HEK293 (cell line): Measurements from ENCODE around the gene FSTL3.

Experiments used
- ATF2 ChIP-seq: fragments of 450-650 bp; formaldehyde crosslinking; IDR thresholded peaks from 2 replicates; pipeline ENCODE4 v1.5.1; 2016; ENCODE audit warnings: missing biosample characterization, missing genetic modification characterization, low read depth
- ELK4 ChIP-seq: IDR thresholded peaks from 2 replicates; pipeline ENCODE4 v1.6.1; 2011; ENCODE audit warnings: mild to moderate bottlenecking, low read depth, low read length, borderline replicate concordance
- PATZ1 ChIP-seq: fragments of 450-650 bp; formaldehyde crosslinking; IDR thresholded peaks from 2 replicates; pipeline ENCODE4 v1.5.1; 2016; ENCODE audit warnings: missing biosample characterization, missing genetic modification characterization
- ZBTB44 ChIP-seq: fragments of 450-650 bp; IDR thresholded peaks from 2 replicates; pipeline ENCODE4 v1.5.1; 2018; ENCODE audit warnings: missing biosample characterization, mild to moderate bottlenecking, missing genetic modification characterization
- ZBTB7A ChIP-seq: fragments of 450-650 bp; formaldehyde crosslinking; IDR thresholded peaks from 2 replicates; pipeline ENCODE4 v1.5.1; 2016; ENCODE audit warnings: low read depth, missing biosample characterization, missing genetic modification characterization
- ZFP37 ChIP-seq: fragments of 450-650 bp; formaldehyde crosslinking; IDR thresholded peaks from 2 replicates; pipeline ENCODE4 v1.5.1; 2016; ENCODE audit warnings: missing biosample characterization, missing genetic modification characterization
- ZNF223 ChIP-seq: fragments of 450-650 bp; formaldehyde crosslinking; IDR thresholded peaks from 2 replicates; pipeline ENCODE4 v1.5.1; 2016; ENCODE audit warnings: missing biosample characterization, missing genetic modification characterization
- ZNF292 ChIP-seq: fragments of 450-650 bp; formaldehyde crosslinking; IDR thresholded peaks from 2 replicates; pipeline ENCODE4 v1.5.1; 2016; ENCODE audit warnings: low read depth, missing biosample characterization, missing genetic modification characterization, borderline replicate concordance
- ZNF37A ChIP-seq: fragments of 450-650 bp; IDR thresholded peaks from 2 replicates; pipeline ENCODE4 v1.5.1; 2018; ENCODE audit warnings: missing biosample characterization, missing genetic modification characterization
- ZNF747 ChIP-seq: fragments of 450-650 bp; formaldehyde crosslinking; IDR thresholded peaks from 2 replicates; pipeline ENCODE4 v1.5.1; 2016; ENCODE audit warnings: missing biosample characterization, missing genetic modification characterization
- TF ChIP-seq, protein P1 (sequence below): fragments of 450-650 bp; formaldehyde crosslinking; IDR thresholded peaks from 2 replicates; pipeline ENCODE4 v1.5.1; 2016; ENCODE audit warnings: missing biosample characterization, missing genetic modification characterization
- TF ChIP-seq, protein P2 (sequence below): fragments of 450-650 bp; formaldehyde crosslinking; IDR thresholded peaks from 2 replicates; pipeline ENCODE4 v1.5.1; 2016; ENCODE audit warnings: missing biosample characterization, missing genetic modification characterization
- TF ChIP-seq, protein P3 (sequence below): fragments of 450-650 bp; formaldehyde crosslinking; conservative IDR thresholded peaks from 2 replicates; pipeline ENCODE4 v1.5.1; 2016; ENCODE audit warnings: low read depth, missing biosample characterization, missing genetic modification characterization
- TF ChIP-seq, protein P4 (sequence below): fragments of 450-650 bp; formaldehyde crosslinking; IDR thresholded peaks from 2 replicates; pipeline ENCODE4 v1.5.0; 2017; ENCODE audit warnings: missing biosample characterization, missing genetic modification characterization, borderline replicate concordance

- TF ChIP-seq, protein P1, sequence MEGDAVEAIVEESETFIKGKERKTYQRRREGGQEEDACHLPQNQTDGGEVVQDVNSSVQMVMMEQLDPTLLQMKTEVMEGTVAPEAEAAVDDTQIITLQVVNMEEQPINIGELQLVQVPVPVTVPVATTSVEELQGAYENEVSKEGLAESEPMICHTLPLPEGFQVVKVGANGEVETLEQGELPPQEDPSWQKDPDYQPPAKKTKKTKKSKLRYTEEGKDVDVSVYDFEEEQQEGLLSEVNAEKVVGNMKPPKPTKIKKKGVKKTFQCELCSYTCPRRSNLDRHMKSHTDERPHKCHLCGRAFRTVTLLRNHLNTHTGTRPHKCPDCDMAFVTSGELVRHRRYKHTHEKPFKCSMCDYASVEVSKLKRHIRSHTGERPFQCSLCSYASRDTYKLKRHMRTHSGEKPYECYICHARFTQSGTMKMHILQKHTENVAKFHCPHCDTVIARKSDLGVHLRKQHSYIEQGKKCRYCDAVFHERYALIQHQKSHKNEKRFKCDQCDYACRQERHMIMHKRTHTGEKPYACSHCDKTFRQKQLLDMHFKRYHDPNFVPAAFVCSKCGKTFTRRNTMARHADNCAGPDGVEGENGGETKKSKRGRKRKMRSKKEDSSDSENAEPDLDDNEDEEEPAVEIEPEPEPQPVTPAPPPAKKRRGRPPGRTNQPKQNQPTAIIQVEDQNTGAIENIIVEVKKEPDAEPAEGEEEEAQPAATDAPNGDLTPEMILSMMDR: no peak
- TF ChIP-seq, protein P2, sequence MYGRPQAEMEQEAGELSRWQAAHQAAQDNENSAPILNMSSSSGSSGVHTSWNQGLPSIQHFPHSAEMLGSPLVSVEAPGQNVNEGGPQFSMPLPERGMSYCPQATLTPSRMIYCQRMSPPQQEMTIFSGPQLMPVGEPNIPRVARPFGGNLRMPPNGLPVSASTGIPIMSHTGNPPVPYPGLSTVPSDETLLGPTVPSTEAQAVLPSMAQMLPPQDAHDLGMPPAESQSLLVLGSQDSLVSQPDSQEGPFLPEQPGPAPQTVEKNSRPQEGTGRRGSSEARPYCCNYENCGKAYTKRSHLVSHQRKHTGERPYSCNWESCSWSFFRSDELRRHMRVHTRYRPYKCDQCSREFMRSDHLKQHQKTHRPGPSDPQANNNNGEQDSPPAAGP: no peak
- TF ChIP-seq, protein P3, sequence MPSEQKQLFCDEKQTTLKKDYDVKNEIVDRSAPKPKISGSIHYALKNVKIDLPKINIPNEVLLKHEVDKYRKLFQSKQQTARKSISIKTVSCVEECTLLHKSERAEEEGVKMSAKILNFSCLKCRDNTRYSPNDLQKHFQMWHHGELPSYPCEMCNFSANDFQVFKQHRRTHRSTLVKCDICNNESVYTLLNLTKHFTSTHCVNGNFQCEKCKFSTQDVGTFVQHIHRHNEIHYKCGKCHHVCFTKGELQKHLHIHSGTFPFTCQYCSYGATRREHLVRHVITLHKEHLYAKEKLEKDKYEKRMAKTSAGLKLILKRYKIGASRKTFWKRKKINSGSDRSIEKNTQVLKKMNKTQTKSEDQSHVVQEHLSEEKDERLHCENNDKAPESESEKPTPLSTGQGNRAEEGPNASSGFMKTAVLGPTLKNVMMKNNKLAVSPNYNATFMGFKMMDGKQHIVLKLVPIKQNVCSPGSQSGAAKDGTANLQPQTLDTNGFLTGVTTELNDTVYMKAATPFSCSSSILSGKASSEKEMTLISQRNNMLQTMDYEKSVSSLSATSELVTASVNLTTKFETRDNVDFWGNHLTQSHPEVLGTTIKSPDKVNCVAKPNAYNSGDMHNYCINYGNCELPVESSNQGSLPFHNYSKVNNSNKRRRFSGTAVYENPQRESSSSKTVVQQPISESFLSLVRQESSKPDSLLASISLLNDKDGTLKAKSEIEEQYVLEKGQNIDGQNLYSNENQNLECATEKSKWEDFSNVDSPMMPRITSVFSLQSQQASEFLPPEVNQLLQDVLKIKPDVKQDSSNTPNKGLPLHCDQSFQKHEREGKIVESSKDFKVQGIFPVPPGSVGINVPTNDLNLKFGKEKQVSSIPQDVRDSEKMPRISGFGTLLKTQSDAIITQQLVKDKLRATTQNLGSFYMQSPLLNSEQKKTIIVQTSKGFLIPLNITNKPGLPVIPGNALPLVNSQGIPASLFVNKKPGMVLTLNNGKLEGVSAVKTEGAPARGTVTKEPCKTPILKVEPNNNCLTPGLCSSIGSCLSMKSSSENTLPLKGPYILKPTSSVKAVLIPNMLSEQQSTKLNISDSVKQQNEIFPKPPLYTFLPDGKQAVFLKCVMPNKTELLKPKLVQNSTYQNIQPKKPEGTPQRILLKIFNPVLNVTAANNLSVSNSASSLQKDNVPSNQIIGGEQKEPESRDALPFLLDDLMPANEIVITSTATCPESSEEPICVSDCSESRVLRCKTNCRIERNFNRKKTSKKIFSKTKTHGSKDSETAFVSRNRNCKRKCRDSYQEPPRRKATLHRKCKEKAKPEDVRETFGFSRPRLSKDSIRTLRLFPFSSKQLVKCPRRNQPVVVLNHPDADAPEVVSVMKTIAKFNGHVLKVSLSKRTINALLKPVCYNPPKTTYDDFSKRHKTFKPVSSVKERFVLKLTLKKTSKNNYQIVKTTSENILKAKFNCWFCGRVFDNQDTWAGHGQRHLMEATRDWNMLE: no peak
- TF ChIP-seq ZNF747 (no peak), ZFP37 (tag by site-specific recombination) (no peak), ZNF223 (tag by site-specific recombination) (no peak), ZBTB44 (no peak), ZNF37A (tag by site-specific recombination) (no peak), ELK4 (no peak), ZNF292 (tag by site-specific recombination) (no peak), ZBTB7A (tag by site-specific recombination) (no peak), PATZ1 (tag by site-specific recombination) (no peak), ATF2 (no peak)
- TF ChIP-seq, protein P4, sequence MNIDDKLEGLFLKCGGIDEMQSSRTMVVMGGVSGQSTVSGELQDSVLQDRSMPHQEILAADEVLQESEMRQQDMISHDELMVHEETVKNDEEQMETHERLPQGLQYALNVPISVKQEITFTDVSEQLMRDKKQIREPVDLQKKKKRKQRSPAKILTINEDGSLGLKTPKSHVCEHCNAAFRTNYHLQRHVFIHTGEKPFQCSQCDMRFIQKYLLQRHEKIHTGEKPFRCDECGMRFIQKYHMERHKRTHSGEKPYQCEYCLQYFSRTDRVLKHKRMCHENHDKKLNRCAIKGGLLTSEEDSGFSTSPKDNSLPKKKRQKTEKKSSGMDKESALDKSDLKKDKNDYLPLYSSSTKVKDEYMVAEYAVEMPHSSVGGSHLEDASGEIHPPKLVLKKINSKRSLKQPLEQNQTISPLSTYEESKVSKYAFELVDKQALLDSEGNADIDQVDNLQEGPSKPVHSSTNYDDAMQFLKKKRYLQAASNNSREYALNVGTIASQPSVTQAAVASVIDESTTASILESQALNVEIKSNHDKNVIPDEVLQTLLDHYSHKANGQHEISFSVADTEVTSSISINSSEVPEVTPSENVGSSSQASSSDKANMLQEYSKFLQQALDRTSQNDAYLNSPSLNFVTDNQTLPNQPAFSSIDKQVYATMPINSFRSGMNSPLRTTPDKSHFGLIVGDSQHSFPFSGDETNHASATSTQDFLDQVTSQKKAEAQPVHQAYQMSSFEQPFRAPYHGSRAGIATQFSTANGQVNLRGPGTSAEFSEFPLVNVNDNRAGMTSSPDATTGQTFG: no peak
Observed at GRCh38 chr19:652467-653389, 23.5 kb upstream of the FSTL3 start.
